HG02571 (cell line): ENCODE data around the gene ZFP3.
"Not testable (repeated sequence)": the region's sequence is repeated elsewhere in the genome, so short reads cannot be mapped to it uniquely, and the experiment has no call there.

Experiments
- ATAC-seq: cut with Tn5 transposase; IDR thresholded peaks from one replicate; pipeline ENCODE4 v1.9.1; 2021; ENCODE audit warnings: mild to moderate bottlenecking, moderate library complexity; ENCODE audit not compliant: unreplicated experiment

The ZFP3 gene

DNA sequence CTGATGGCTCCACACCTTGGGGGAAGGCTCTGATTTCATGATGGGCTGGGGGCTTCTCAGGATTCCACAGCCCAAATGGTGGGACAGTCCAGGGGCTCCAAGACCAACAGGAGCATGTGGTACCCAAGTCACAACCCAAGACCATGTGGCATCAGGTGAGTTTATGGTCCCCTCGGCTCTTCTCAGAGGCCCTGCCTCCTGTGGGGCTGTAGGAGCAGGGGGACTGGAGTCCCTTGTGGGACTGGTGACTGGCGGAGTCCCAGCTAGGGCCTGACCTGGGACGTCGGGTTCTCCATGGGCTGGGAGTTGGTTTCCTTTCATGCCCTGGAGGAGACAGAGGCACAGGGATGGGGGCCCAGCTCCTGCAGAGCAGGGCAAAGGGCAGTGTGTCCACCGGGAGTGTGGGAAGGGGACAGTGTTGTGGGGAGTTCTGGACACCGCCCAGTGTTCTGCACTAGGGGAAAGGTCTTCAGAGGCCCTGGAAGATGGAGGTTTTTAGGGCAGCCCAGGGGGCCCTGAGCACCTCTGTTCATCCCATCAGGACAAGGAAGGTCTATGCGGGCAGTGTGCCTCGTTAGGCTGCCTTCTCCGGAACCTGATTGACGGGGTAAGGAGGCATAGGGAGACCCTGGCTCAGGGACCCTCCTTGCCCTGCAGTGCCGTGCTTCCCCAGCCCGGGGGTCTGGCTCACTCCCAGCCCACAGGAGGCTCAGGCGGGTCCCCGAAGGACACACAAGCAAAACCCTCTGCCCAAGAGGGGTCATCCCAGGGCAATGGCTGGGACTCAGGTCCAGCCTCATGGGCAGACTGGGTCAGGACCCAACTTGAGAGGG is 58.5 kb downstream of the ZFP3 start:
- ATAC-seq, result not testable (repeated sequence)

DNA sequence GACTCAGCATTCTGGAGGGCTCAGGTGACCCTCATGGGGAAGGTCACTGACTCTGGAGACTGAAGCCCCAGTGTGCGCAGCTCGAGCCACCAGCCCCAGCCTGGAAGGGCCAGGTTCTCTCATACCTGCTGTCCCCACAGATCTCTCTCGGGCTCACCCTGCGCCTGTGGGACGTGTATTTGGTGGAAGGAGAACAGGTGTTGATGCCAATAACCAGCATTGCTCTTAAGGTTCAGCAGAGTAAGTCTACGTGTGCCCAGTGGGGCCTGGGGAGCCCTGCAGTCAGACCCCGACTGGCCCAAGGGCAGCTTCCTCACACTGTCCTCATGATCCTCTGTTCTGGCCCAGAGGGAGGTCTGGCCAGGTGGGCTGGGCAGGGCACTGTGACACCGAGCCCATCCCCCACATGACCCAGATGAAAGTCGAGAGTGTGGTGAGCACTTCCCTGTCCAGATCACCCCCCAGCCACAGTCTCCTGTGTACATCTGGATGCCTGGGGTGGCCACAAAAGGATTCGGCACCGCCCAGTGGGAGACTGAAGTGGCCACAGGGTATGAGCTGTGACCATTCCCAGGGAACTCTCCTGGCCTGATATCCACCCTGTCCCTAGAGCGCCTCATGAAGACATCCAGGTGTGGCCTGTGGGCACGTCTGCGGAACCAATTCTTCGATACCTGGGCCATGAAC is 59.4 kb downstream of the ZFP3 start:
- ATAC-seq, result not testable (repeated sequence)

DNA sequence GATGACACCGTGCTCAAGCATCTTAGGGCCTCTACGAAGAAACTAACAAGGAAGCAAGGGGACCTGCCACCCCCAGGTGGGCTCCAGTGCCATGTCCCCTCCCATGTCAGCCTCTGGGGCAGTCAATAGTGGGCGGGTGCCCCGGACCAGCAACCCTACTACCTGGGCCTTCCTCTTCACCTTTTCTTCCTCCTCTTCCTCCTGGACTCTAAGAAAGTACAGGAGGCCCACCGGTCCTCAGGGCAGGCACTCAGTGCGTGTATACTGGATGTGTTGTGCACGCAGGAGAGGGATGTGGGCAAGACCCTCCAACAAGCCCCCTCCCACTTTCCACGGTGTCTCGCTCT is 59.9 kb downstream of the ZFP3 start:
- ATAC-seq, result not testable (repeated sequence)

GRCh38 chr17:5138616-5139457 is 60.6 kb downstream of the ZFP3 start:
- no peak for ATAC-seq

- no peak for ATAC-seq
Measured at GRCh38 chr17:5139458-5139732, 61.1 kb downstream of the ZFP3 start.

DNA sequence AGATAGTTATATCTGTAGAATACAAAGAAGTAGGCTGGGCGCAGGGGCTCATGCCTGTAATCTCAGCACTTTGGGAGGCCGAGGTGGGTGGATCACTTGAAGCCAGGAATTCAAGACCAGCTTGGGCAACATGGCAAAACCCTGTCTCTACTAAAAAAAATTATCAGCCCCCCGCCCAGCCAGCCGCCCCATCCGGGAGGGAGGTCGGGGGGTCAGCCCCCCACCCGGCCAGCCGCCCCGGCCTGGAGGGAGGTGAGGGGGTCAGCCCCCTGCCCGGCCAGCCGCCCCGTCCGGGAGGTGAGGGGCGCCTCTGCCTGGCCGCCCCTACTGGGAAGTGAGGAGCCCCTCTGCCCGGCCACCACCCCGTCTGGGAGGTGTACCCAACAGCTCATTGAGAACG is 64.6 kb downstream of the ZFP3 start:
- ATAC-seq, result not testable (repeated sequence)
